H9 (cell line): Measurements from ENCODE around the gene LTV1. TPM values are rescaled to one million over a fixed set of nuclear protein-coding genes. Genes with fewer than 3 reads are reported as not detected.

ENCODE experiments used
- DNase-seq: peaks from one replicate; pipeline ENCODE4 v3.0.0-alpha.2; 2017
- H2AFZ ChIP-seq: one replicate; pipeline ENCODE4 v1.6.1; 2013; ENCODE audit warnings: mild to moderate bottlenecking, low read length, control low read depth, moderate library complexity
- H2AK5ac ChIP-seq: 2 replicates; pipeline ENCODE4 v1.6.1; 2013; ENCODE audit warnings: low read length, control low read depth, mixed read lengths; ENCODE audit not compliant: insufficient read length
- H2BK120ac ChIP-seq: one replicate; pipeline ENCODE4 v1.6.1; 2013; ENCODE audit warnings: low read depth, mild to moderate bottlenecking, low read length, control low read depth, inconsistent platforms; ENCODE audit not compliant: poor library complexity, severe bottlenecking
- H2BK12ac ChIP-seq: 2 replicates; pipeline ENCODE4 v1.6.1; 2013; ENCODE audit warnings: low read length, control low read depth, mixed read lengths, low read depth; ENCODE audit not compliant: insufficient read length
- H2BK15ac ChIP-seq: 2 replicates; pipeline ENCODE4 v1.6.1; 2013; ENCODE audit warnings: low read depth, low read length, control low read depth
- H2BK20ac ChIP-seq: one replicate; pipeline ENCODE4 v1.6.1; 2013; ENCODE audit warnings: low read depth, mild to moderate bottlenecking, low read length, control low read depth, inconsistent platforms; ENCODE audit not compliant: poor library complexity, severe bottlenecking
- H2BK5ac ChIP-seq: 2 replicates; pipeline ENCODE4 v1.6.1; 2013; ENCODE audit warnings: low read length, control low read depth, mixed read lengths; ENCODE audit not compliant: insufficient read length
- H3K14ac ChIP-seq: 2 replicates; pipeline ENCODE4 v1.6.1; 2013; ENCODE audit warnings: low read length, control low read depth; ENCODE audit not compliant: insufficient read depth
- H3K18ac ChIP-seq: 2 replicates; pipeline ENCODE4 v1.6.1; 2013; ENCODE audit warnings: low read depth, mild to moderate bottlenecking, mixed read lengths, low read length, control low read depth; ENCODE audit not compliant: insufficient read length
- H3K23ac ChIP-seq: 2 replicates; pipeline ENCODE4 v1.6.1; 2013; ENCODE audit warnings: low read length, control low read depth, mixed read lengths, low read depth; ENCODE audit not compliant: insufficient read length
- H3K23me2 ChIP-seq: 2 replicates; pipeline ENCODE4 v1.6.1; 2013; ENCODE audit warnings: low read depth, mild to moderate bottlenecking, mixed read lengths, low read length, control low read depth; ENCODE audit not compliant: insufficient read length, poor library complexity, severe bottlenecking
- H3K27ac ChIP-seq: 2 replicates; pipeline ENCODE4 v1.5.1; 2013; ENCODE audit warnings: low read length, control low read depth, mixed read lengths, low read depth; ENCODE audit not compliant: insufficient read length
- H3K27me3 ChIP-seq: 2 replicates; pipeline ENCODE4 v1.6.1; 2013; ENCODE audit warnings: low read length, control low read depth, inconsistent platforms; ENCODE audit not compliant: insufficient read depth
- H3K4ac ChIP-seq: 2 replicates; pipeline ENCODE4 v1.6.1; 2013; ENCODE audit warnings: low read depth, mild to moderate bottlenecking, control low read depth, inconsistent platforms, low read length, moderate library complexity
- H3K4me1 ChIP-seq: 2 replicates; pipeline ENCODE4 v1.6.1; 2013; ENCODE audit warnings: low read length, control low read depth, inconsistent platforms; ENCODE audit not compliant: insufficient read depth
- H3K4me2 ChIP-seq: 2 replicates; pipeline ENCODE4 v1.6.1; 2013; ENCODE audit warnings: low read length, control low read depth, mixed read lengths; ENCODE audit not compliant: insufficient read length, insufficient read depth
- H3K56ac ChIP-seq: 2 replicates; pipeline ENCODE4 v1.6.1; 2013; ENCODE audit warnings: low read depth, mild to moderate bottlenecking, mixed read lengths, low read length, control low read depth; ENCODE audit not compliant: insufficient read length
- H3K79me1 ChIP-seq: 2 replicates; pipeline ENCODE4 v1.6.1; 2013; ENCODE audit warnings: low read depth, mild to moderate bottlenecking, moderate library complexity, low read length, control low read depth, inconsistent platforms; ENCODE audit not compliant: insufficient read depth, poor library complexity, severe bottlenecking
- H3K79me2 ChIP-seq: 2 replicates; pipeline ENCODE4 v1.6.1; 2013; ENCODE audit warnings: low read length, control low read depth, inconsistent platforms; ENCODE audit not compliant: insufficient read depth
- H3K9ac ChIP-seq: 2 replicates; pipeline ENCODE4 v1.6.1; 2013; ENCODE audit warnings: low read length, control low read depth, mixed read lengths; ENCODE audit not compliant: insufficient read length; ENCODE audit errors: extremely low read depth
- H3K9me3 ChIP-seq: one replicate; pipeline ENCODE4 v1.6.1; 2013; ENCODE audit warnings: low read depth, low read length, inconsistent platforms; ENCODE audit not compliant: control insufficient read depth
- H3T11ph ChIP-seq: one replicate; pipeline ENCODE4 v1.6.1; 2013; ENCODE audit warnings: mild to moderate bottlenecking, low read length, control low read depth, inconsistent platforms
- H4K20me1 ChIP-seq: one replicate; pipeline ENCODE4 v1.6.1; 2013; ENCODE audit not compliant: control insufficient read depth, insufficient read length, insufficient read depth
- H4K5ac ChIP-seq: 2 replicates; pipeline ENCODE4 v1.6.1; 2013; ENCODE audit warnings: low read depth, mild to moderate bottlenecking, mixed read lengths, low read length, control low read depth; ENCODE audit not compliant: insufficient read length
- H4K8ac ChIP-seq: replicated peaks from 2 replicates; pipeline ENCODE4 v1.6.1; 2013; ENCODE audit warnings: low read length, control low read depth, mixed read lengths, low read depth; ENCODE audit not compliant: insufficient read length
- H4K91ac ChIP-seq: 2 replicates; pipeline ENCODE4 v1.6.1; 2013; ENCODE audit warnings: low read depth, mild to moderate bottlenecking, moderate library complexity, mixed read lengths, low read length, control low read depth; ENCODE audit not compliant: insufficient read length
- H3K27ac Mint-ChIP-seq, 3 experiments: 2 replicates in 2 of 3; 3 replicates in 1 of 3; pipeline ENCODE4 v1.8.0; 2020 to 2021; ENCODE audit warnings: mixed read lengths in 3 of 3, mild to moderate bottlenecking in 1 of 3, moderate library complexity in 1 of 3
- H3K27me3 Mint-ChIP-seq: 2 replicates; pipeline ENCODE4 v1.8.0; 2021; ENCODE audit warnings: low read depth, mild to moderate bottlenecking, moderate library complexity, mixed read lengths
- H3K36me3 Mint-ChIP-seq, 3 experiments: 2 replicates in 2 of 3; 3 replicates in 1 of 3; pipeline ENCODE4 v1.8.0; 2020 to 2021; ENCODE audit warnings: low read depth in 3 of 3, mixed read lengths in 3 of 3; ENCODE audit not compliant: insufficient read depth in 1 of 3
- H3K4me1 Mint-ChIP-seq, 2 experiments: 2 replicates each; pipeline ENCODE4 v1.8.0; 2020; ENCODE audit warnings: mixed read lengths in 2 of 2
- H3K4me3 Mint-ChIP-seq, 2 experiments: 2 replicates in 1 of 2; 3 replicates in 1 of 2; pipeline ENCODE4 v1.8.0; 2020 to 2021; ENCODE audit warnings: mild to moderate bottlenecking in 2 of 2, mixed read lengths in 2 of 2, moderate library complexity in 1 of 2
- H3K9me3 Mint-ChIP-seq, 2 experiments: 2 replicates in 1 of 2; 3 replicates in 1 of 2; pipeline ENCODE4 v1.8.0; 2020; ENCODE audit warnings: mild to moderate bottlenecking in 2 of 2, mixed read lengths in 2 of 2, moderate library complexity in 1 of 2
- CTCF ChIP-seq: fragments of 200-600 bp; sonication (generic); conservative IDR thresholded peaks from 3 replicates; pipeline ENCODE4 v1.8.0; 2021; ENCODE audit warnings: antibody characterized with exemption, mild to moderate bottlenecking
- WGBS: extraction: QIAGEN DNeasy Blood & Tissue Kit; methylation state at CpG from one replicate; pipeline ENCODE4 v1.1.7; 2013; ENCODE audit warnings: missing lambda C conversion rate, low lambda C conversion rate, mixed read lengths; ENCODE audit not compliant: insufficient read length; ENCODE audit errors: extremely low coverage; 5-methylcytosine and 5-hydroxymethylcytosine counted together
- total RNA-seq: library from RNA; stranded (reverse); gene quantifications from 2 replicates; pipeline ENCODE4 v1.2.1, GENCODE V29; 2021

The LTV1 gene
- total RNA-seq, 1 experiment from 2014 or later: 62.9 TPM

- H2BK120ac ChIP-seq: no peak overlapping the region
- H3K4me3 Mint-ChIP-seq: no peak overlapping the region
- no peak overlapping the region for H4K5ac ChIP-seq
- H3K4ac ChIP-seq: no peak overlapping the region
- no peak overlapping the region for H3K27ac ChIP-seq
- DNase-seq: no peak
- no peaks in the 10 kb centered on the region; the same call in 1 of the 2 replicates for H3K4me1 ChIP-seq
- no peak overlapping the region for H2BK5ac ChIP-seq
- no peak overlapping the region for H3T11ph ChIP-seq
- no peak overlapping the region for H3K4me2 ChIP-seq
- H2AFZ ChIP-seq: no peak overlapping the region
- no peak overlapping the region for H3K14ac ChIP-seq
- peaks cover 19 to 24% of the 10 kb centered on the region in 2 experiments for H3K4me1 Mint-ChIP-seq
- no peak overlapping the region for H4K8ac ChIP-seq
- H3K18ac ChIP-seq: no peak overlapping the region
- no CpG with 5 or more reads among the region's 6 CpGs for WGBS
- H4K91ac ChIP-seq: no peak overlapping the region
- H2AK5ac ChIP-seq: no peak overlapping the region
- H3K56ac ChIP-seq: no peak overlapping the region
- no peaks in the 10 kb centered on the region for H3K79me1 ChIP-seq
- TF ChIP-seq CTCF: no peak
- H3K79me2 ChIP-seq: no peaks in the 10 kb centered on the region
- no peaks in the 10 kb centered on the region for H3K23me2 ChIP-seq
- no peaks in the 10 kb centered on the region for H3K9me3 Mint-ChIP-seq
- no peaks in the 10 kb centered on the region for H3K27me3 ChIP-seq
- no peak overlapping the region for H2BK15ac ChIP-seq
- H3K27me3 Mint-ChIP-seq: no peaks in the 10 kb centered on the region
- no peak overlapping the region for H2BK12ac ChIP-seq
- H2BK20ac ChIP-seq: no peak overlapping the region
- H3K23ac ChIP-seq: no peak overlapping the region
- no peak overlapping the region for H3K9ac ChIP-seq
- H4K20me1 ChIP-seq: no peaks in the 10 kb centered on the region
- H3K9me3 ChIP-seq: no peaks in the 10 kb centered on the region
- H3K36me3 Mint-ChIP-seq: peaks cover 0 to 23% (median 1%) of the 10 kb centered on the region in 3 experiments; a peak in 3 of 7 replicates
- H3K27ac Mint-ChIP-seq: no peak overlapping the region; a peak in 1 of 7 replicates
Observed at GRCh38 chr6:143823548-143823947, 19.6 kb upstream of the LTV1 start.
